NOMO-1 treated with dmso at 0.1 percent for 144 hours (cell line): ENCODE results near the gene HMX1.

Experiments
- DNase-seq: peaks from one replicate; lab custom pipeline; 2025; ENCODE audit not compliant: unreplicated experiment; lab: John Stamatoyannopoulos, UW

The HMX1 gene

DNA sequence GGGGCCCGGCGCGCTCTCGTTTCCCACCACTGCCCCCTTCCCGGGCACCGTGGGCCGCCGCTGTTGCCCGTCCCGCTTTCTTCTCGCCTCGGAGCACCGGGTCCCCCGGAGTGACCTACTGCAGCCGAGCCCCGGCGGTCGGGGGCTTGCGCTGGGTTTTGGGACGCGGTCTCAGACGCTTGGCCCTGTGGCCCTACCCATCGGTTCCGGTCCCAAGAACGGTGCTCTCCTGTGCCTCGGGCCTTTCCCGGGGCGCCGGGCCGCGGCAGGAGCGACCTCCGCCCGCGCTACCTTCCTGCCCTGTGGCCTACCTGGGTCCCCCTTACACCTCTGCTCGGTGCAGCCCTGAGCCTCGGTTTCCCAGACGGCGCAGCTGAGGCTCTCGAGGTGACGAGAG, 21.6 kb upstream of the HMX1 start:
- no peak for DNase-seq

DNA sequence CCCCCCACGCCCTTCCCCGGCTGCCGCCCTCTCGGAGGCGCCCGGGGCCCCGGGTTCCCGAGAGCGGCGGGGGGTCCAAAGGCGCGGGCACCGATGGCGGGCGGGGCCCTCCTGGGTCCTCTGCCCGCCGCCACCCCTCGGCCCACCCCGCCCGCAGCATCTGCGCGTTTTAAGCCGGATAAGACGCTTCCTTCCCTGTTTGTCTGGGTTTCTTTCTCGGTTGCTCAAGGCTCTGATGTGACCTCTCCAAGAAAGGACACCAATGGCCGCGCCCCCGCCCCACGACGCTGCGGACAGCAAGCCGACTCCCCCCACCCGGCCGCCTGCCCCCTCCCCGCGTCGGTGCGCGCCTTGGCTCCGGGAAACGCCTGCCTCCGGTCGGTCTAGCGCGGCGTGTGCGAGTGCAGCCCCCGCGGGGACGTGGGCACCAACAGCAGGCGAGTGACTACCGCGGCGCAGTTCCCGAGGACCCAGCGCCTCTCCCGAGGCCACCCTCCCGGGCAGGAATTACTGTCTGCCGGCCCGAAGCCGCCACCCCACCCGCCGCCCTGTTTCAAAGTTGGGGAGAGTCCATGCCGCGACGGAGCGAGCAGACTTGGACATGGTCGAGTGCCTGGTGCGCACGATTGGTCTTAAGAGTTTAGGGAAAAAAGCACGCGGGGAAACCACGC, 21.1 kb upstream of the HMX1 start:
- no peak for DNase-seq

DNA sequence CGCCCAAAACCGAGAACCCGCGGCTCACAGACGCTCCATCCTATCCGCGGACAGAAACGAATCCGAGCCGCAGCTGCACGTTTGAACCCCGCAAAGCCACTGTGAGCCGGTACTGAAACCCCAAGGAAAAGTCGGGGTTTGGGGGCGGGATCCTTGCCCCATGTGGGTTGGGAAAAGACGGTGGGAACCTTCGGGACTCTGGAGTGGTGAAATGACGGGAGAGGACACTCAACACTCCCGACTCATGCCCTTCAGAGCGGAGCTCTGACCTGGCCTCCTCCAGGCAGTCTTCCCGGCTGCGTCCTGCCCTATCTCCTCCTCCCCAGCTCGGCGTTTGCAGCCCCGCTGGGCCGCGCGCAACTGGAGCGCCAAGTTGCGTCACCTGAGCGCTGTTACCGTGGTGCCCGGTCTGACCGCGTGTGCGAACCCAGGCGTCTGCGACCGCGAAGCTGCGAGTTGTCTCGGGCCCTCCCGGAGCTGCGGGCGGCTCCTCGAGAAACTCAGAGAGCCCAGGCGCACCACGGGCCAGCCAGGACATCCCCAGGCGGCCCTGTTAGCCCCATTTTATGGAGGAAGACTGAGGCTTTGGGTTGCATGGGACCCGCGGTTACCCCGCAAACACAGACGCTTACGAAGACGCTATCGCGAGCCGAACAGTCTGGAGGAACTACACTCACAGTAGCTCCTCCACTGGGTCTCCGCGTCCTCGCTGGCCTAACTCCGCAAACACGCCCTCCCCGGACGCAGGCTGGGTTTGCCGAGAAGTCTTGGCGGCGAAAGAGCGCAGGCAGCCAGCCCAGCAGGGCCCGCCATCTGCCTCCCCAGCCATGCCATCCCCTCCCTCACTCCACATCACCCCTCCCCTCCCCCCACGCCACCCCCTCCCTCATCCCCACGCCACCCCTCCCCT, 20.3 kb upstream of the HMX1 start:
- DNase-seq: no peak

DNA sequence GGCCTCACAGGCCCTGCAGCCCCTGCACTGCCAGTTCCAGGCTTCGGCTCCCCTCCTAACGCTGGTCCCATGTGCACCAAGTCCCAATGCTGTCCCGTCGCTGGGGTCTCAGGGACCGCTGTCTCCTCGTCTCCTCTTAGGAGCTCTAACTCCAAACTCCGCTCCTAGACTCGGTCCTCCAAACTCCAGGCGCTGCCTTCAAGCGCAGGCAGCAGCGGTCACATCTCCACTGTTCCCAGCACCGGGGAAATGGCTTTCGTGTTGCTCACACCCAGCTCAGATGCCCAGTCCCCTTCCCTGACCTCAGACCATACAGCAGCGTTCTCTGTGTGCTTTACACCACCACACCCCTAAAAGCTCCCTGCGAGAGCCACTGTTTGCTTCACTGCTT, 19.6 kb upstream of the HMX1 start:
- DNase-seq: no peak

DNA sequence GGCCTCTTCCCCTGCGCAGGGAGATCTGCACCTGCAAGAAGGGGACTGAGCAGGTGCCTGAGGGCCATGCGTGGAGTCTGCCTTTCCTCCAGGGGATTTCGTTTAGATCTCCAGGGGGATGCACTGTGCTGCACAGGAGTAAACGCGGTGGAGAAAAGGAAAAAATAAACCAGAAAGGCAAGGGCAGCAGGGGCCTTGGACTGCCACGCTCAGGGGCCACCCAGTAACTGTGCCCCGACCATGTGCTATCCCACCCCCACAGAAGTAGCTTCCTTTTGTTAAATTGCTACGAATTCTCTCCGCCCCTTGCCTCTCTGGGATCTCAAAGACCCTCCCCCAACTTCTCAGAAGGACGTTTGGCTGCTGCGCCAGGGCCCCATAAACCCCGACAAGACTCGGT, 17.2 kb upstream of the HMX1 start:
- DNase-seq: no peak

- no peak for DNase-seq
These were observed 15.2 kb upstream of the HMX1 start for GRCh38 chr4:8886612-8887406.

GRCh38 chr4:8882239-8882638, 10.6 kb upstream of the HMX1 start:
- DNase-seq: no peak

- DNase-seq: no peak
These were observed 9.2 kb upstream of the HMX1 start for GRCh38 chr4:8880851-8881250.

GRCh38 chr4:8879574-8879973, 7.9 kb upstream of the HMX1 start:
- no peak for DNase-seq

DNA sequence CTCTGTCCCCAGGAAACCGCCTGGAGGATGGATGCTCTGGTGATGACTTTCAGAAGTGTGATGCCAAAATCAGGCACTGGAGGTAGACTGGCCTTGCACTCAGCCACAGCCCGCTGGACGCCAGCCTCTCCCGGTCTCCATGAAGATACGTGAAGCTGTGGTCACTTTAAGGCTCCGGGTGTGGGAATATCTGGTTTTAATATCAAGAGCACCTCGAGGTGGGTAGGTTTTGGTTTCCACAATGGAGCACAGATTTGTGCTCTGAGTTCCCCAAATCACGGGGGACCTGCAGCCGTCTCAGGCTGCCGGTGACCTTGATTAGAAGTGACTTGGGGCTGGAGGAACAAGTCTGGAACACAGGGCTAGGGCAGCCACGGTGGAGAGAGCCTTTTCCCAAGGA, 6.8 kb upstream of the HMX1 start:
- no peak for DNase-seq

- DNase-seq: no peak
These were observed 6.1 kb upstream of the HMX1 start for GRCh38 chr4:8877780-8878040.

- DNase-seq: no peak
These were observed 5.5 kb upstream of the HMX1 start for GRCh38 chr4:8876982-8877779.

- DNase-seq: no peak
These were observed 3.4 kb upstream of the HMX1 start for GRCh38 chr4:8874896-8875680.

DNA sequence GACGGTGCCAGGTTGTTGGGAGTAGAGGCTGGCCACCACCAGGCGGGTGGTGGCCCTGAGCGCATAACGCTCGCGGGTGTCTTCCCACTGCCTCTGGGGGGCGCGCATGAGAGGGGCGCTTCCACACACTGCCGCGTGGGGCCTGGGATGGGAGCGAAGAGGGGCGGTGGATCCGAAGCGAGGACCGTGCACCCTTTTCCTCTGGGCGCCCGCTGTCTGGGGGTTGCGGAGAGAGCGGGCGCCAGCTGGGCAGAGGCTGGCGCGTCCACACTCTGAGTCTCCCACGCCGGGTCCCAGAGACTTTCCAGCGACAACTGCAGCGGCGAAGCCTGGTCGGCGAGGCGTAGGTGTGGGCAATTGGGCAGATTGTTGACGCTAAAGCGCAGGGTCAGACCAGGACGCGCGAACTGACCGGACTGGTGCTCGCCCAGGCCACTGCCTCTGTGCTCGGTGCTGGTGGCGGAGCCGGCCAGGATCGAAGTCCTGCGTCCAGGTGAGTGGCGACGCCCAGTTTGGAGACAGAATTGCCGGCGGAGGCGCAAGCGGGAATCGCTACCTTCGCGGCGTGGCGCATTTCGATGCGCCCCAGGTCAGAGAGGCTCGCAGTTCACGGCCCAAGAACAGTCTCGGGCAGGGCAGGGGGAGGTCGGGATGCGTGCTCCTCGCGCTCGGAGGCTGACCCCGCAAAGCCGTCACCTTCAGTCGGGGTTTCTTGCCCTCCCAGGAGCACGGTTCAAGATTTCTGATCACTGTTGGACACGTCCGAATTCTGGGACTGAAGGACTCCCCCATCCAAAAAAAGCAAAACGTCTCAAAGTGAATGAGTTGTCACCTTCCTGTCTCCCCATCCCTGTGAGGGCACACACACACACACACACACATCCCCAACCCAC, 2.6 kb upstream of the HMX1 start:
- DNase-seq: no peak

- no peak for DNase-seq
These were observed 1.0 kb upstream of the HMX1 start for GRCh38 chr4:8872402-8873291.

- no peak for DNase-seq
These were observed 807 bp downstream of the HMX1 start for GRCh38 chr4:8870647-8871416.

GRCh38 chr4:8869898-8870646, 1.6 kb downstream of the HMX1 start:
- no peak for DNase-seq
